AG04450 (cell line): Measurements from ENCODE around the gene PEA15. TPM values are rescaled to one million over a fixed set of nuclear protein-coding genes. Genes with fewer than 3 reads are reported as not detected.

Experiments used
- CTCF ChIA-PET: fragments of 300-600, 350-600 bp; formaldehyde crosslinking; extraction: SDS; loops from one replicate; lab custom pipeline; 2022; ENCODE audit warnings: antibody characterized with exemption, inconsistent platforms; lab: Charles Lee
- POLR2A ChIA-PET: fragments of 350-600 bp; formaldehyde crosslinking; extraction: SDS; loops from one replicate; lab custom pipeline; 2021; ENCODE audit warnings: antibody characterized with exemption, inconsistent platforms; lab: Yijun Ruan, JAX
- DNase-seq: peaks from one replicate; pipeline ENCODE4 v3.0.0-alpha.2; 2011; ENCODE audit warnings: low read depth, low spot score
- H3K27ac ChIP-seq: one replicate; pipeline ENCODE4 v1.5.1; 2012; ENCODE audit warnings: low read depth, low read length, control low read depth
- H3K27me3 ChIP-seq: one replicate; pipeline ENCODE4 v1.6.0; 2012; ENCODE audit warnings: low read length; ENCODE audit not compliant: control insufficient read depth, insufficient read depth
- H3K4me3 ChIP-seq: 2 replicates; pipeline ENCODE4 v1.5.1; 2011; ENCODE audit warnings: mild to moderate bottlenecking, low read depth, low read length, control low read depth
- H3K9me3 ChIP-seq: 2 replicates; pipeline ENCODE4 v1.5.1; 2012; ENCODE audit warnings: low read length; ENCODE audit not compliant: control insufficient read depth, insufficient read depth
- CTCF ChIP-seq: IDR thresholded peaks from 2 replicates; pipeline ENCODE4 v1.5.1; 2011; ENCODE audit warnings: low read depth, low read length, control low read depth, inconsistent platforms
- polyA plus RNA-seq: library from polyadenylated mRNA; depleted of rRNA; stranded (reverse); fragments of >200 nt; gene quantifications from 2 replicates; pipeline ENCODE4 v1.2.3, GENCODE V29; 2011

Gene PEA15
- polyA plus RNA-seq, 1 experiment = 512 TPM

- CTCF ChIA-PET = interaction anchor here (0.8 to 2.2 kb wide), 3 partner anchors 8 to 54 kb away, joined by 3 to 9 read pairs (median 8); no protein-coding TSS in a partner anchor
- POLR2A ChIA-PET = no interaction called here
Measured at GRCh38 chr1:160237558-160237957, 32.4 kb downstream of the PEA15 start.

GRCh38 chr1:160238408-160238807 lies 33.2 kb downstream of the PEA15 start:
- H3K4me3 ChIP-seq = no peak overlapping the region
- H3K27ac ChIP-seq = no peak overlapping the region
- no peaks in the 10 kb centered on the region for H3K27me3 ChIP-seq
- H3K9me3 ChIP-seq = no peaks in the 10 kb centered on the region
- no peak for TF ChIP-seq CTCF
- POLR2A ChIA-PET = no interaction called here
- CTCF ChIA-PET = interaction anchor here (0.8 to 2.2 kb wide), 5 partner anchors 9 to 53 kb away, joined by 3 to 10 read pairs (median 8); no protein-coding TSS in a partner anchor
- DNase-seq = no peak

More at GRCh38 chr1:160237558-160237957, 32.4 kb downstream of the PEA15 start:
- no peak for DNase-seq
- Histone ChIP-seq H3K27me3 (no peaks in the 10 kb centered on the region), H3K9me3 (no peaks in the 10 kb centered on the region), H3K27ac (no peak overlapping the region), H3K4me3 (no peak overlapping the region)
- no peak for TF ChIP-seq CTCF

- Histone ChIP-seq H3K4me3 (no peak overlapping the region), H3K27me3 (no peaks in the 10 kb centered on the region), H3K27ac (no peak overlapping the region), H3K9me3 (no peaks in the 10 kb centered on the region)
- ChIA-PET CTCF (interaction anchor here (0.6 to 4.4 kb wide), 8 partner anchors 11 to 139 kb away, joined by 3 to 60 read pairs (median 8); no protein-coding TSS in a partner anchor), POLR2A (no interaction called here)
- DNase-seq = no peak
- TF ChIP-seq CTCF = no peak
Measured at GRCh38 chr1:160239582-160240299, 34.6 kb downstream of the PEA15 start.

- Histone ChIP-seq H3K27me3 (no peaks in the 10 kb centered on the region), H3K27ac (no peak overlapping the region), H3K4me3 (no peak overlapping the region), H3K9me3 (no peaks in the 10 kb centered on the region)
- CTCF ChIA-PET = interaction anchor here (0.7 to 5.7 kb wide), 12 partner anchors 8 to 197 kb away, joined by 3 to 60 read pairs (median 5); partner anchors contain the start of gene DCAF8
- no peak for TF ChIP-seq CTCF
- POLR2A ChIA-PET = no interaction called here
- DNase-seq = no peak
Measured at GRCh38 chr1:160243767-160244166, 38.6 kb downstream of the PEA15 start.

- H3K27me3 ChIP-seq = no peaks in the 10 kb centered on the region
- no peaks in the 10 kb centered on the region for H3K9me3 ChIP-seq
- ChIA-PET CTCF (interaction anchor here (1.0 to 5.7 kb wide), 11 partner anchors 8 to 198 kb away, joined by 3 to 60 read pairs (median 5); partner anchors contain the start of gene DCAF8), POLR2A (no interaction called here)
- no peak overlapping the region for H3K27ac ChIP-seq
- H3K4me3 ChIP-seq = no peak overlapping the region
- TF ChIP-seq CTCF = no peak
- DNase-seq = no peak
Measured at GRCh38 chr1:160244209-160244608, 39.0 kb downstream of the PEA15 start.
